ENCODE results near the gene TRMT61A. TPM values are rescaled to one million over a fixed set of nuclear protein-coding genes. Genes with fewer than 3 reads are reported as not detected.
"Not testable (repeated sequence)": the region's sequence is repeated elsewhere in the genome, so short reads cannot be mapped to it uniquely, and the experiment has no call there.

Gene TRMT61A
- total RNA-seq, 1 experiment from 2014 or later = 14.9 TPM

GRCh38 chr14:103510724-103511693 lies 18.0 kb upstream of the TRMT61A start:
- H3K36me3 ChIP-seq (ENCODE audit: control insufficient read depth in 1 of 2, insufficient read depth in 2 of 2, low read length in 2 of 2) = peaks cover 4% of the 10 kb centered on the region in 2 experiments; a peak in 2 of 4 replicates
- no peaks in the 10 kb centered on the region for H4K20me1 ChIP-seq (ENCODE audit: insufficient read depth)
- ATAC-seq = no peak
- H3K4me3 ChIP-seq (replicated peaks in 1 of 2; ENCODE audit: low read depth in 1 of 2, low read length in 2 of 2) = no peak overlapping the region
- ChIA-PET CTCF (interaction anchor here (1.4 kb wide), 1 partner anchor 11 kb away, joined by 3 read pairs; no protein-coding TSS in a partner anchor), POLR2A (no interaction called here), RAD21 (ENCODE audit: low non-redundant PET in 1 of 2, low total read pairs in 2 of 2, uncharacterized antibody in 2 of 2, unreplicated experiment in 2 of 2) (no interaction called here)
- H2AFZ ChIP-seq (ENCODE audit: low read depth, low read length, poor library complexity, severe bottlenecking) = no peak overlapping the region
- intact Hi-C loops (cut with micrococcal nuclease) = no loop called here
- H3K79me2 ChIP-seq (ENCODE audit: insufficient read depth, low read length) = no peaks in the 10 kb centered on the region
- BruUV-seq (replicated peaks) = no TSS peak
- H3K4me1 ChIP-seq (ENCODE audit: control insufficient read depth in 1 of 2, insufficient read depth in 2 of 2, low read length in 2 of 2) = peaks cover 0 to 9% of the 10 kb centered on the region in 2 experiments; a peak in 2 of 4 replicates
- H3K27ac ChIP-seq (ENCODE audit: low read depth, low read length) = no peak overlapping the region
- TF ChIP-seq YY1 (IDR thresholded peaks at IDR 0.05; ENCODE audit: extremely low read depth, insufficient replicate concordance, low read depth, low read length) = no peak
- TF ChIP-seq SIN3A (IDR thresholded peaks at IDR 0.05; ENCODE audit: low read depth) = no peak
- TF ChIP-seq ZNF274 (IDR thresholded peaks at IDR 0.05; ENCODE audit: low read depth, low read length) = no peak
- TF ChIP-seq EGR1 (IDR thresholded peaks at IDR 0.05; ENCODE audit: low read depth) = no peak
- no peak for TF ChIP-seq POLR2AphosphoS5 (IDR thresholded peaks at IDR 0.05; ENCODE audit: low read depth, low read length)
- H3K4me2 ChIP-seq (ENCODE audit: low read length) = no peak overlapping the region
- no peaks in the 10 kb centered on the region for H3K27me3 ChIP-seq (ENCODE audit: insufficient read depth, low read length)
- no peaks in the 10 kb centered on the region for H3K9me2 ChIP-seq (ENCODE audit: insufficient read depth)
- H3K9ac ChIP-seq (ENCODE audit: low read length) = no peak overlapping the region
- DNase-seq (ENCODE audit: low read depth, low spot score) = no peak
- no peaks in the 10 kb centered on the region for H3K9me3 ChIP-seq (ENCODE audit: control insufficient read depth in 1 of 2, insufficient read depth in 1 of 2, low read depth in 1 of 2, low read length in 2 of 2)

- H4K20me1 ChIP-seq (ENCODE audit: insufficient read depth); H3K79me2 ChIP-seq (ENCODE audit: insufficient read depth, low read length); H3K27me3 ChIP-seq (ENCODE audit: insufficient read depth, low read length); RAD21 ChIA-PET (ENCODE audit: low non-redundant PET in 1 of 2, low total read pairs in 2 of 2, uncharacterized antibody in 2 of 2, unreplicated experiment in 2 of 2); POLR2A ChIA-PET; H3K27ac ChIP-seq (ENCODE audit: low read depth, low read length); H3K9me2 ChIP-seq (ENCODE audit: insufficient read depth); H3K4me2 ChIP-seq (ENCODE audit: low read length); DNase-seq (ENCODE audit: low read depth, low spot score); H3K4me3 ChIP-seq (replicated peaks in 1 of 2; ENCODE audit: low read depth in 1 of 2, low read length in 2 of 2); BruUV-seq (replicated peaks); H3K4me1 ChIP-seq (ENCODE audit: control insufficient read depth in 1 of 2, insufficient read depth in 2 of 2, low read length in 2 of 2); CTCF ChIA-PET; ATAC-seq; H3K36me3 ChIP-seq (ENCODE audit: control insufficient read depth in 1 of 2, insufficient read depth in 2 of 2, low read length in 2 of 2); H3K9me3 ChIP-seq (ENCODE audit: control insufficient read depth in 1 of 2, insufficient read depth in 1 of 2, low read depth in 1 of 2, low read length in 2 of 2); H2AFZ ChIP-seq (ENCODE audit: low read depth, low read length, poor library complexity, severe bottlenecking); intact Hi-C loops (cut with micrococcal nuclease); H3K9ac ChIP-seq (ENCODE audit: low read length): not testable (repeated sequence)
Observed at GRCh38 chr14:103512180-103512579, 16.8 kb upstream of the TRMT61A start.
